ENCODE measurements around the gene ZNF215.

Gene ZNF215

GRCh38 chr11:6986487-6986886, 60.3 kb downstream of the ZNF215 start:
- DNase-seq = no peak
- no peaks in the 10 kb centered on the region for H3K4me1 Mint-ChIP-seq (ENCODE audit: low read depth)
- H3K4me3 Mint-ChIP-seq = no peak overlapping the region
- H3K27me3 Mint-ChIP-seq = peaks cover 3% of the 10 kb centered on the region
- H3K27ac Mint-ChIP-seq = no peak overlapping the region
- no peaks in the 10 kb centered on the region for H3K9me3 Mint-ChIP-seq
- H3K36me3 Mint-ChIP-seq (ENCODE audit: low read depth) = no peaks in the 10 kb centered on the region

GRCh38 chr11:6988506-6988905, 62.3 kb downstream of the ZNF215 start:
- no peak for DNase-seq
- Mint-ChIP-seq H3K4me1 (ENCODE audit: low read depth) (no peaks in the 10 kb centered on the region), H3K4me3 (no peak overlapping the region), H3K36me3 (ENCODE audit: low read depth) (no peaks in the 10 kb centered on the region), H3K27me3 (peaks cover 3% of the 10 kb centered on the region), H3K9me3 (no peaks in the 10 kb centered on the region), H3K27ac (no peak overlapping the region)

- Mint-ChIP-seq H3K36me3 (ENCODE audit: low read depth) (no peaks in the 10 kb centered on the region), H3K4me3 (no peak overlapping the region), H3K9me3 (no peaks in the 10 kb centered on the region), H3K27me3 (no peaks in the 10 kb centered on the region), H3K27ac (no peak overlapping the region), H3K4me1 (ENCODE audit: low read depth) (no peaks in the 10 kb centered on the region)
- no peak for DNase-seq
Measured at GRCh38 chr11:6991227-6991626, 65.0 kb downstream of the ZNF215 start.

DNA sequence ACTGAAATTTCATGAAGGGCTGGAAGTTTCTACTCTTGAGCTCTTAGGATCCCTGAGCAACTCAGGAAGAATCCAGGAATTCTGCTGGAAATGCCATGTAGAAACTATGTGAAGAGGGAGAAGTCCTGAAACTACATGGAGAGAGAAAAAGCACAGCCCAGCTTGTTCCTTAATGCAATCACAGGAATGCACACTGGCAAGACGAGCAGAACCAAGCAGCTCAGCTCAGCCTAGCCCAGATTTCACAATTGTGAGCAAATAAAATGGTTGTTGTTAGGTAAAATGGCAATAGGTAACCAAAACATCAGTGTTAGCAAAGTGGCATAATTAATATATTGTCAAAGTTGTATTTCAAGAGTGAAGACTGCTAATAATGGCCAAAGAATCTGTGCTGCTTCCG, 65.8 kb downstream of the ZNF215 start:
- H3K9me3 Mint-ChIP-seq = no peaks in the 10 kb centered on the region
- no peaks in the 10 kb centered on the region for H3K36me3 Mint-ChIP-seq (ENCODE audit: low read depth)
- H3K4me1 Mint-ChIP-seq (ENCODE audit: low read depth) = no peaks in the 10 kb centered on the region
- H3K27me3 Mint-ChIP-seq = no peaks in the 10 kb centered on the region
- no peak overlapping the region for H3K27ac Mint-ChIP-seq
- no peak for DNase-seq
- H3K4me3 Mint-ChIP-seq = no peak overlapping the region

GRCh38 chr11:6992457-6993417, 66.5 kb downstream of the ZNF215 start:
- Mint-ChIP-seq H3K36me3 (ENCODE audit: low read depth) (no peaks in the 10 kb centered on the region), H3K27me3 (no peaks in the 10 kb centered on the region)
- DNase-seq = no peak

DNA sequence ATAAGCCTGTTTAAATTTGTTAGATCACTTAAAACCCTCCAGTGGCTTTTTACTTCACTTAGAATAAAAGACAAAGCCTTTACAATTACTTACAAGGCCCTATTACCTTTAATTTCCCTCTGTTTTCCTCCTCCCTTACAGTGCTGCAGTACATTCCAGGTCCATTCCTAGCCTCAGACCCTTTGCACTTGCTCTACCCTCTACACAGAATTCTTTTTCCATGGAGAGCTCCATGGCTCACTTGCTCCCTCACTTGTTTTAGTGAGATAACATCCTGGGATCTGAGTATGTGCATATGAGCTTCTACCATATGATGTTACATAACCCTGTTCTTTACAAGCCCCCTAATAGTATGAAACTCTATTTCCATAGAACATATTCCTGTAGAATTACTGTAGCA, 69.5 kb downstream of the ZNF215 start:
- no peaks in the 10 kb centered on the region for H3K36me3 Mint-ChIP-seq (ENCODE audit: low read depth)
- DNase-seq = no peak
- H3K4me3 Mint-ChIP-seq = no peak overlapping the region
- H3K9me3 Mint-ChIP-seq = no peaks in the 10 kb centered on the region
- H3K27ac Mint-ChIP-seq = no peak overlapping the region
- peaks cover 7% of the 10 kb centered on the region for H3K27me3 Mint-ChIP-seq
- no peaks in the 10 kb centered on the region for H3K4me1 Mint-ChIP-seq (ENCODE audit: low read depth)

More at GRCh38 chr11:6992457-6993417, 66.5 kb downstream of the ZNF215 start:
- H3K4me1 Mint-ChIP-seq (ENCODE audit: low read depth) = no peaks in the 10 kb centered on the region
- H3K9me3 Mint-ChIP-seq = no peaks in the 10 kb centered on the region
- no peak overlapping the region for H3K27ac Mint-ChIP-seq
- no peak overlapping the region for H3K4me3 Mint-ChIP-seq

- Mint-ChIP-seq H3K4me1 (ENCODE audit: low read depth) (no peaks in the 10 kb centered on the region), H3K27me3 (peaks cover 20% of the 10 kb centered on the region), H3K4me3 (no peak overlapping the region), H3K27ac (no peak overlapping the region), H3K9me3 (no peaks in the 10 kb centered on the region), H3K36me3 (ENCODE audit: low read depth) (no peaks in the 10 kb centered on the region)
- DNase-seq = no peak
Measured at GRCh38 chr11:7004482-7004881, 78.3 kb downstream of the ZNF215 start.
